GM12892 (cell line): ENCODE data around the gene GPC5.

Experiments used
- POLR2A ChIP-seq: IDR thresholded peaks from 2 replicates; pipeline ENCODE4 v1.6.1; 2011; ENCODE audit warnings: low read depth, low read length, control low read depth
- TAF1 ChIP-seq: IDR thresholded peaks from 2 replicates; pipeline ENCODE4 v1.6.1; 2011; ENCODE audit warnings: low read depth, mild to moderate bottlenecking, control low read depth, low read length, borderline replicate concordance

- TF ChIP-seq POLR2A (no peak), TAF1 (no peak)
Observed at GRCh38 chr13:91955546-91956355, 557.3 kb downstream of the GPC5 start.
